ENCODE measurements around the gene MARCHF9.

MARCHF9 gene

DNA sequence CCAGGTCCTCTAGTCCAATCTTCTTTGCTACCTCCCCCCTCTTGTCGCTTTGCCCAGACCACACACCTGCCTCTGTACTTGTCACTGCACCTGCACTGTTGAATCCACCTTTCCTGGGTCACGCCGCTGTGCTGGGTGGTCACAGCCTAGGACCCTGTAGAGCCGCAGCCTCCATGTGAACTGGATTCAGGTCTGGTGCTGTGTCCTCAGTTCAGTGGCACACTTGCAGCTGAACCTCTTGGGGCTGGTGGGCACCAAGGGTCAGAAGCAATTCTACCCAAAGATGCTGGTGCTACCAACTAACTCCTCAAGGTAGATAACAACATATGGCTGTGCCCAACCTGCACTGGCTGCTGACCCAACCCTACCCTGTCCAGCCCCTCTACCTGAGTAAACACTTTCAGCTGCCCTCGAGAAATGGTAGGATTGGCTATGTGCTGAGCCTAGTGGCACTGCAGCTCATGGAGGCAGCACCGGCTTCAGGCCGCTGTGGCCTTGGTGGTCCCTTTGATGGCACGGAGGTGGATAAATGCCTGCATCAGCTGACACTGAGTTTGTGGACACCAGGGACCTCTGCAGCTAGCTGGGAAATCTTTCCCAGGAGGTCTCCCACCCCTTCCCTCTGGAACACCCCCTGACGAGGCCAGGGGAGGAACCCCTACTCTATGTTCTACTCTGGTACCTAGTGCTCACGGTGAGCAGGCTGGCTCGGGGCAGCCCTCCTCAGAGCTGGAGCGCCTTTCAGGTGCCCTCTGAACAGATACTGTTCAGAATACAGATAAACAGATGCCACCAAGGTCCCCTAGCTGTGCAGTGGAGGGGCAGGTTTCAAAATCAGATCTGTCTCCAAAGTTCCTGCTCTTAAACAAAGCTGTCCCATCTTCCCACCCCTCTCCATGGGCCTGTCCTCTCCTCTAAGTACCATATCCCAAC lies 30.6 kb upstream of the MARCHF9 start:
- no peak overlapping the region for H3K27ac ChIP-seq
- DNase-seq (ENCODE audit: low read depth, low spot score) = no peak

DNA sequence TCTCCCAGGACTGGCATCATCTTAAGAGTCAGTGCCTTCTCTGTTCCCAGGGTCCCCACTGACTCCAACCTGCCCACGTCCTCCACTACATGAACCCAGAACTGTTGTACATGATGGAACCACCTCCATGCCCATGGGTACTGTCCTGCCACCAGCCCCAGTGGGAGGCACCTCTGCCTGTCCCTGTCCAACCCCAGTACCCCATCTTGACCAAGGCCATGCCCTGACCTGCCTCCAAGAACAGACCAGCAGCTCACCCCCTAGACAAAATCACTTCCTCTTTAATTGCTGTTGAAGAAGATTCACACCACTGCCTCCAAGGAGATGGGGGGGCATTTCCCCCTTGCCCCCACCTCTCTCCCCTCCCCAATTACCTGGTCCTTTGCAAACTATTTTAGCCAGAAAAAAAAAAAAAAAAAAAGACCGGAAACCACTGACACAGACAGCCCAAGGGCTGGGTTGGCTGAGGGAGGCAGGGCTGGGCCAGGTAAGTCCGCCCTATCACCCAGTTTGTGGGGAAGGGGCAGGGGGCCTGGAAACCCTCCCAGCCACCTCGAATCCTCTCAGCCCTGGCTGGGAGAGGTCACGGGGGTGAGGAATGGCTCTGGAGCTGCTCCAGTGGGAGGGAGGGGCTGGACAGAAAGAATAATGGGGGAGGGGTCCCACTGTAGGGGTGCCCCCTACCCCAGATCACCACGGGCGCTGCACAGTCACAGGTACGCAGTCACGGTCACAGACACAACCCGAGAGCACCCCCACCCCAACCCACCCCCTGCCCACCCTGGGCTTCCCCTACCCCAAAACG lies 29.8 kb upstream of the MARCHF9 start:
- DNase-seq (ENCODE audit: low read depth, low spot score) = no peak

DNA sequence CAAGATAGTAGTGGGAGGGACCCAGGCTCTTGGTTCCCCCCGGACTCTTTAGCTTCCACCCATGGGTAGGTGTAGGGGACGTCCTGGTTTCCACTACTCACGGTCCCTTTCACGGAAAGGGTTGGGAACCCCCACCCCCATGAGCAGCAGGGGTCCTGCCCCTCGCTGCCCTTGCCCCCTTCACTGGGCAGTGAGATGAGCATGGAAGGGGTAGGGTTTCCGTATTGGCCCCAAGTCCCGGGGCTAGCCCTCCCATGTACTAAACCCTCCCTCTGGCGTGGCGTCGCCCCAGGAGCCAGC lies 29.1 kb upstream of the MARCHF9 start:
- no peak overlapping the region for H3K27ac ChIP-seq
- no peak for DNase-seq (ENCODE audit: low read depth, low spot score)

More for the DNA sequence above, 29.8 kb upstream of the MARCHF9 start:
- no peak overlapping the region for H3K27ac ChIP-seq

DNA sequence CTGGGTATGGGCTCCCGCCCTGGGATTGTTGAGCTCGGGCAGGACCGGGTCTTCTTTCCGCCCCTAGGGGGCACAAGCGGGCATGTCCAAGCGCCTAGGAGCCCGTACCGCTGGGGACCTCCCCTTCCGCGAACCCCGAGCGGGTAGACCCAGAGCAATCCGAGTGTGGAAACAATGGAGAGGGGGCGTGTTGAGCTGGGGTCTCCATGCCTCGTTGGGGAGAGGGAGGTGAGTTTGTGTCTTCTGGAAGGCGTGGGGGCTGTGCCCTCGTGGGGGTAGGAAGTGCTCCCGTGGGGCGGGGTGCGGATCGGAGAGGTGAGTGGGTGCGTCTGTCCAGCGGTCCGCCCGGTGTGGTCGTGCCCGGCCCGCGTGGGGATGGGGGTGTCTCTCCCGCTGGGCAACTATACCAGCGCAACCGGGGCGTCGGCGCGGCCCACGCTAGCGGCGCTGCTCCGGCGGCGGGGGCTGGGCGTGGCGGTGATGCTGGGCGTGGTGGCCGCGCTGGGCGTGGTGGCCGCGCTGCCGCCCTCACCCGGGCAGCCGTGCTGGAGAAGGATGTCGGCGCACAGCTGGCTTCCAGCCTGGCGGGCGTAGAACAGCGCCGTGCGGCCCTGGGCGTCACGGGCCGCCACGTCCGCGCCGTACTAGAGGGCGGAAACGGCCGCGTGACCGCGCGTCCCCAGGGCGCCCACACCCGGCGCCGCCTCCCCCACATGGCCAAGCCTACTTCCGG lies 28.6 kb upstream of the MARCHF9 start:
- H3K27ac ChIP-seq = peak overlapping the region; percentile 27
- no peak for DNase-seq (ENCODE audit: low read depth, low spot score)

DNA sequence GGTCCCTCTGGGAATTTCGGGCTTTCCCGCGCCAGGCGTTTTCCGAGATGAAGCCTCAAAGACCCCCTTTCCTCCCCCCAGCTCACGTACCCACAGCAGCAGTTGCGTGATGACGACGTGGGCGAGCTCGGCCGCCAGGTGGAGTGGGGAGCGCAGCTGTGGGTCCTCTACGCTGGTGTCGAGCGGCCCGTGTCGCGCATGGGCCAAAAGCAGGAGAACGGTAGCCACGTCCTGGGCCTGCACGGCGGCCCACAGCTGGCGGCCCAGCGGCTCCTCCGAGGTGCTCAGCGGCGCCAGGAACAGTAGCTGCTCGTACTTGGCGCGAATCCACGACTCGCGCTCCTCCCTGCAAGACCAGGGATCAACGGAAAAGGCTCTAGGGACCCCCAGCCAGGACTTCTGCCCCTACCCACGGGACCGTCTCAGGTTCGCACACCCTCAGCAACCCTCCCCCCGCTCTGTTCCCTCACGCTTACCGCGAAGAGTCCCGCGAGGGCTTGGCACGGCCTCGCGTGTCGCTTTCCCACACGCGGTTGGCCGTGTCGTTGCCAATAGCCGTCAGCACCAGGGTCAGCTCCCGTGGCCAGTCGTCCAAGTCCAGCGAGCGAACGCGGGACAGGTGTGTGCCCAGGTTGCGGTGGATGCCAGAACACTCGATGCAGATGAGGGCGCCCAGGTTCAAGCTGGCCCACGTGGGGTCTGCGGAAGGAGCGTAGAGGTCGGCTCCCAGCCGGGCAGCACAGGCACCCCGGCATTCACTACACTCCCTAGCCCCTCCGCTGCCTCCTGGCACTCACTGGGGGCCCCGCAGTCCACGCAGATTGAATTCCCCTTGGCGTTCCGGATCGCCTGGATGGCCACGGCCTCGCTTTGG lies 27.8 kb upstream of the MARCHF9 start:
- peak overlapping the region; percentile 27 for H3K27ac ChIP-seq
- no peak for DNase-seq (ENCODE audit: low read depth, low spot score)

DNA sequence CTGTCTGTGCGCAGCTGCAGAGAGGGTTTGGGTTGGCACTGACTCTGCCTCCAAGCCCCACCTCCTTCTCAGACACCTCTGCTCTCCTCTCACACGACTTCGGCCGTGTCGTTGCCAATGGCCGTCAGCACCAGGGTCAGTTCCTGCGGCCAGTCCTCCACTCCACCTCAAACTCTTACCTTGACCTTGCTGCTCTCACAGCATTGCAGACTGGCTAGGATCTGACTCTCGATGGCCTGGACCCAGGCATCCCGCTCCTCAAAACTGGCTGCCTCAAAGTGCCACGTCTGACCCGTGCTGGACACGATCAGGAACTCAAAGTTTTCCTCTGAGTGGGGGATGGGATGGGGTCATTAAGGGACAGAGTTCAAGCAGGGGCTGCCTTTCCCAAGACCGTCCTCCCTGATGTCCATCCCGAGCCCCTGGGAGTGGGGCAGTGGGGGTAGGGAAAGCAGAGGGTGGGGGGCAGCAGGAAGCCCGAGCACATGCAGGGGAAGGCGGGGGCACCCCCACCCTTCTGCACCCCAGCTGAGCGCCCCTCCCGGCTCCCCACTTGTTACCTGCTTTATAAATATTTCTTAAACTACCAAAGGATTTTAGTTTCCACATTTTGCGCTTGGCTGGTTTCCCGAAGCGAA lies 27.0 kb upstream of the MARCHF9 start:
- no peak overlapping the region for H3K27ac ChIP-seq
- no peak for DNase-seq (ENCODE audit: low read depth, low spot score)

DNA sequence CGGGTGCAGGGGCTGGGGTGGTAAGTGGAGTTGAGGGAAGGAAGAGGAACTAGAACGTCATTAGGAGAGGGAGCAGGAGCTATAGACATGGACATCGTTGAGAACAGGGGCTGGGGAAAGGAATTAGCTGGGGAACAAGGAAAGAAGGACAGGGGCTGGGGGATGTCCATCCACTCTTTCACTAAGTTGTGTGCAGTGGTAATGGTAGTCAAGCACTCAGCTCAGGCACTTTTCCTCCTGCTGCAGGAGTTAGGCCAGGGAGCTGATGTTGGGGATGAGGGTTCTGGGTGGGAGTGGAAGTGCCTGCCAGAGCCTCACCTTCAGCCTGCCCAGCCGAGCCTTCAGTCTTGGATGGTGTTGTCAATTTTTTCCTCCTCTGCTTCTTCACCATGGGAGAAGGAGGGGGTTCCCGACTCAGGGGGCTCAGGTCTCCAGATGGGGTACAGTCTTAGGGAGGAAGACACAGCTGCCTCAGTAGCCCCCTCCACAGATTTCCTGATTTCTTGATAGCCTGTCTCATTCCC lies 25.5 kb upstream of the MARCHF9 start:
- no peak for DNase-seq (ENCODE audit: low read depth, low spot score)
- no peak overlapping the region for H3K27ac ChIP-seq

DNA sequence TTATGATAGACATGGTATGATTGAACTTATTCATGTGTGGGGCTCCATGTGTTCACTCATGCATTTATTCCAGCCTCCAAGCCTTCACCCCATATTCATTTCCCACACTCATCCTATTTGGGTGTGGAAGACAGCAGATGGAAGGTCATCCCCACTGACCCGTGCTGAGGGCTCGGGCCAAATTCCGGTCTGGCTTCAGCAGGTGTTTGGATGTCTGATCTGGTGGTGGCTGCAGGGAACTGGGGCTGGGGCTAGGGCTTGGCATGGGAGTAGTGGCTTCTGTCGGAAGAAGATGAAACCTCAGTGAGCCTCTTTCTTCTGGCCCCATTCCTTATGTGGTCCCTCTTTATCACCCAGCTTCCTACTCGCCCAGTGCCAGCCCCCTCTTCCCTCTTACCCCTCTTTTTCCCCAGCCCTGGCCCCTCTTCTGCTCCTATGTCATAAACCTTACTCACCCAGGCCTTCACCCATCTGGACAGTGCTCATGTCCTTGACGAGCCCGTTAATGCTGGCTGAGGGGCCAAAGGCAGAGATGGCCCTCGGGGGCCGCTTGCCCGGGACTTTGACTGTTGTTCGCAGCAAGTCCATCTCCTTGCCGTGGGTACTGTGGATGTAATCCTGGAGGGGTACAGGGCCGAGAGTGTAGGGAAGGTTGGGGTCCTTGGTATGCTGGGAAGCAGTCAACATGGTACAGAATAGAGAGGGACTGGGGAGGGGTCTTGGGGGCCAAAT lies 24.4 kb upstream of the MARCHF9 start:
- no peak for DNase-seq (ENCODE audit: low read depth, low spot score)
- H3K27ac ChIP-seq = no peak overlapping the region

DNA sequence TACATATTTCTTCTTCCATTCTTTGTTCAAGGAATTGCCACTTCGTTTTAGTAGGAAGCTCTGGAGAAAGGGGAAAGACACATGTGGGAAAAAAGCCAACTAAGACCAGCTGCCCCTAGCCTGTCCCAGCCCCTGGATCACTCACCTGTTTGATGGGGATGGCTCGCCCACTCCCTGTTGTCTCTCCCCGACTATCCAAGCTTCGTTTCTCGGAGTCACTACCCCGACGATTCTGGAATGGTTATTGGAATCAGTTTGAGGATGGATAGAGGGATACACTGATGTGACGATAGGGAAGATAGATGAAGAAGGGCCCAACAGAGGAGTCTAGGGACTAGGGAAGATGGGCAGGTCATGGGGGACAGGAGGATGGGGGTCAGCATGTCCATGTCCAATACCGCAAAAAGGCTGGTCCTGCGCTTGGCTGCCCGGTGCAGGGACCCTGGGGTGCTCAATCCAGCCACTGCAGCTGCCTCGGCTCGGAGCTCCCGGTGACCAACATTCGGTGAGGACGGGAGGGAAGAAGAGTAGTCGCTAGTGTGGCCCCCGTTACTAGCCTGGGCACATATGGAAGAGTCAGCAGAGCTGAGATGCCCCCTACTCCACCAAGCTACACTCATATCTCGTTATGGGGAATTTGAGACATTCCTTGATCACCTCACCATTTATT lies 23.4 kb upstream of the MARCHF9 start:
- no peak overlapping the region for H3K27ac ChIP-seq
- no peak for DNase-seq (ENCODE audit: low read depth, low spot score)

DNA sequence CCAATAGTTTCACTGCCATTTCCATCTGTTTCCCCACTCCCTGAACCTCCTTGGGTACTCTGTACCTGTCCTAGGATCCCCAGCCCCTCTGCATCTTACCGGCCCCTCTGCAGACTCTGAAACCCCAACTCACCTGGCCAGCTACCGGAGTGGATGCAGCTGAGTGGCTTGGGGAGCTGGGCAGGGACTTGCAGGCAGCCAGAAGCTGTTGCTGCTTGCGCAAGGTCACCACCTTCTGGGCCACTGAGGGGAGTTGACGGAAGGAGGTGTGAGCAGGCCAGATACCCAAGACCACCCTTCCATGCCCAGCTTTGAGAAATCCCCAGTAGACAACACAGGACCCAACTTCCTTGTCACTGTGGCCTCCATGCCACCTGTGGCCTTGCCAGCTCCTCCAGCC lies 22.6 kb upstream of the MARCHF9 start:
- no peak for DNase-seq (ENCODE audit: low read depth, low spot score)
- H3K27ac ChIP-seq = no peak overlapping the region

DNA sequence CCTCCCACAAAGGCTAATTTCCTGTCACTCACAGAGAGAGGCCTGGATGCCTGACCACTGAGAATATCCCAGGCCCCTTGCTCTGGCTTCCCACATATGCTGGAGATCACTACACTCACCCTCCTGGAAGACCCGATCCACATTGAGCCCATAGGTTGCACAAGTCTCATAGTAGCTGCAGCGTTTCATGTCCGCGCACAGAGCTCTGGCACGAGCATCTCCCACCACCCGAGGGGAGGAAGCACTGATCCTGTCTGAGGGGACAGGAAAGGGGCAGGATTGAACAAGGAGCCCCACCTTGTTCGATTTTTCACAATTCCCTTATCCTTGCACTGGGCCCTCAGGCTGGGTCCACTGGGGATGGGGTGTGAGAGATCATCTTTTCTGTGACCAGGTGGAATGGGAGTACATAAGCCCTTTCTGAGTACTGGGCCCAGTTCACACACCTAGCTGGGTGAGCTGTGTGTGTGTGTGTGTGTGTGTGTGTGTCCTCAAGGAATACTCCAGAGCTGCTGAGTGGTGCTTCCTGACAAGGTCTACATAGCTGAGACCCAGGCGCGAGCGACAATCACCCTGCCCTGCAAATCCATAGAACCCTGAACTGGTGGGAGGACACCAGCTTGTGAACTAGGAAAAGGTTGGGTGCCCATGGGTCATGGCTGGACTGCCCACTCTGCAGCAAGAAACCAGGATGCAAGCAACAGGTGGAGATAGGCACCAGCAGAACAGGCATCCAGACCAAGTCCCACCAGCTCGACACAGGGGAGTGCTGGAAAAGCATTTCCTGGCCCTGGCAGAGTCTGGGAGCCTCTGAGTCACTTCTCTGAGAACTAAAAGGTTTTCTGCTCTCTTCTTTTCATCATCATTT lies 21.9 kb upstream of the MARCHF9 start:
- DNase-seq (ENCODE audit: low read depth, low spot score) = no peak
- no peak overlapping the region for H3K27ac ChIP-seq

DNA sequence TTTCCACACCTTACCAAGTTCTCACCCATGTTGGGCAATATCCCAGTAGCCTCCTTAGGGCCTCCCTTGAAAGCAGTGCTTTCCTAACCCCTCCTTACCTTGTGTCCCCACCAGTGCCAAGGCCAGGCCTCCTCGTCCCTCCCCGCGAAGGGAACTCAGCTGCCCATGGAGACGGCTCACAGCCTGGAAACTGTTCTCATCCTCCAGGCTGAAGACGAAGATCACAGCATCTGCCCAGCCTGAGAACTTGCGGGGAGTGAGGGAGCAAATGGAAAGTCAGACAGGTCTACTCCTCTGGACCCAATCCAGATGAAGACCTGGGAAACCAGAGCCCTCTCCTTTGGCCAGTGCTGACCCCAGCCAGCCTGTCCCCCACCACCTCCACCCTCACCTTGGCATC lies 21.0 kb upstream of the MARCHF9 start:
- no peak for DNase-seq (ENCODE audit: low read depth, low spot score)
- no peak overlapping the region for H3K27ac ChIP-seq

DNA sequence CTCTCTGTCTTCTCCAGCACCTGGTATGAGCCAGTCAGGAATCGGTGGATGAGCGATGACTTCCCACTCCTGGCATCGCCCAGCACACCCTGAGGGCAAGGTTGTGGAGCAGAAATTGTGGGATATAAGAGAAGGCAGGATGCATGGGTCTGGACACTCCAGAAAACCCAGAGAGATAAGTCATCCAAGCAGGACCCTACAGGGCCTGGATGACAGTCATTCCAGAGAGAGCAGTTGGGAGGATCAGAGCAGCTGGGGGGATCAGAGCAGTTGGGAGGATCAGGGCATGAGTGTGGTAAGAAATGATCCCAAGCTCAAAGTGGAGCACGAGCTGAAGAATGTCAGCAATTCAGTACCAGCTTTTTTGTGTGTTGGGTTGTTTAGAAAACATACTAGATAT lies 20.3 kb upstream of the MARCHF9 start:
- no peak for DNase-seq (ENCODE audit: low read depth, low spot score)
- H3K27ac ChIP-seq = no peak overlapping the region

DNA sequence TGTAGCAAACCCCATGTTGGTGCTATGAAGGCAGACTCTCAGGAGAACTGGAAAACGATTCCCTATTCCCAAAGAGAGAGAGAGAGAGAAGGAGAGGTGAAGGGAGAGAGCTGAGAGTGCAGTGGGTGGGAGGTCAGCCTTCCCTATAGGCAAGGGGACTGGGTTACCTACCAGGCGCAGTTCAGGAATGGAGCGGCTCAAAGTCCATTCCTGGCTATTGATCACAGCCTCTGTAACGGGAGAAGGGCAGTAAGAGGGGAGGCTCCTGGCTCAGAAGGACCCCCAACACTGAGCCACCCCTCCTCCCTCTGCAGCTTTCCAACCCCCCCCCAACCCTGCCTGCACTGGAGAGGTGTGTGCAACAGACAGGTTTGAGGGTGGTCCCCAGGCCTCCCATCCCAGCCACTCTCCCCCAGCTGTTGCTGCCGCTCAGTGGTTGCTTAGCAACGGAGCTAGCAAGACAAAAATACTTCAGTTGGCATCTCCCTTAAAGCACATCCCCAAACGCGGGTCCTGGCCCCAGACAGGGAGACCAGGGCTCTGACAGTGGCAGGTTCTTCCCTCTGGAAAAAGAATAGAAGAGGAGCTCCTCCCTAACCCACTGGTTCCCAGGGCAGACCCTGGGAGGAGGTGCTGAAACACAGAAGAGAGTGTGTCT lies 19.6 kb upstream of the MARCHF9 start:
- no peak for DNase-seq (ENCODE audit: low read depth, low spot score)
- H3K27ac ChIP-seq = no peak overlapping the region

DNA sequence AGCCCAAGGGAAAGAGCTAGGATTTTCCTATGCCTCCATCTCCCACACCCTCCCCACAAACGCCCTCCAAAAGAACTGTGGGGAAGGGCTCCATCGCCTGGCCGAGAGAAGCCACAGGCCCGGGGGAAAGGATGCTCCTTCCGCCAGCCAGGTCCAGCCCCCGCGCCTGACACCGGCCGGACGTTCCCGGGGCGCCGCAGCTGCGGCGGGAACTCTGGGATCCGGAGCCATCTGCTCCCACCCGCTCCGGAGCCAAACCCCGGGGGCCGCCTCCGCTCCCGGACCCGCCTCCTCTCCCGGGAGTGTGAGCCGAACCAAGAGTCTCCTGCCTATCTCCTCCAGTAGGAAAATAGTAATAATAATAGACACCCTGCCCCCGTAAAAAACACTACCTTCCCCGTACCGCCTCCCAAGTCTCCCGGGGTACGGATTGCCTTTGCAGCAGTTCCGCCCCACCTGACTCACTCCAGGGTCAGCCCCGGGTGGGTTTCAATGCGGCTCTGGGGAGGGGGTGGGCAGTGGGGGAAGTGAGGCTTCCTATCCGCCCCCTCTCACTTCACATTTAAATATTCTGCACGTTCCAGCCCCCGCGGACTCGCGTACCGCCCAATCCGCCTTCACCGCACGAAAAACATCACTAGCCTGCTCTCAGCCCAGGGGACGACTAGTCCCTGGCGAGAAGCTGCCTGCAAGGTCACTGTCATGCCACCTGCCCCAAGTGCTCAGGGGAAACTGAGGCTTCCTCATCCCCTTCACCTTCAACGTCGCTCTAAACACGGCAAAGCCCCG lies 18.8 kb upstream of the MARCHF9 start:
- no peak overlapping the region for H3K27ac ChIP-seq

More for the DNA sequence above, 18.8 kb upstream of the MARCHF9 start:
- no peak for DNase-seq (ENCODE audit: low read depth, low spot score)

Data from epithelial cell of prostate (primary cell).